Skeletal muscle tissue (tissue), 4 donors: Measurements from ENCODE around the gene PPARG. TPM values are rescaled to one million over a fixed set of nuclear protein-coding genes. Genes with fewer than 3 reads are reported as not detected.

ENCODE experiments used
- H3K27ac ChIP-seq: one replicate; pipeline ENCODE4 v1.7.0; 2013; ENCODE audit warnings: mild to moderate bottlenecking, low read depth, low read length, inconsistent platforms
- H3K27me3 ChIP-seq, 3 donors: one replicate each; pipeline ENCODE4 v1.7.0; 2013; ENCODE audit warnings: low read length in 3 of 3; ENCODE audit not compliant: control insufficient read depth in 3 of 3, insufficient read depth in 3 of 3
- H3K36me3 ChIP-seq, 3 donors: one replicate each; pipeline ENCODE4 v1.7.0; 2013; ENCODE audit warnings: low read length in 3 of 3; ENCODE audit not compliant: control insufficient read depth in 3 of 3, insufficient read depth in 3 of 3
- H3K4me1 ChIP-seq, 3 donors: one replicate each; pipeline ENCODE4 v1.7.0; 2013; ENCODE audit warnings: low read length in 3 of 3, mild to moderate bottlenecking in 3 of 3; ENCODE audit not compliant: control insufficient read depth in 3 of 3, insufficient read depth in 3 of 3
- H3K4me3 ChIP-seq, 3 donors: one replicate each; pipeline ENCODE4 v1.7.0; 2013; ENCODE audit warnings: low read length in 3 of 3
- H3K9ac ChIP-seq, 3 donors: one replicate each; pipeline ENCODE4 v1.7.0; 2013; ENCODE audit warnings: low read length in 3 of 3, mild to moderate bottlenecking in 3 of 3, moderate library complexity in 2 of 3, low read depth in 1 of 3
- H3K9me3 ChIP-seq, 3 donors: one replicate each; pipeline ENCODE4 v1.7.0; 2013; ENCODE audit warnings: low read length in 3 of 3; ENCODE audit not compliant: control insufficient read depth in 3 of 3
- total RNA-seq: library from RNA; depleted of rRNA; stranded (reverse); fragments of >200 nt; gene quantifications from one replicate; pipeline ENCODE4 v1.2.3, GENCODE V29; 2014
- donor health status: Osteomylitis.

Gene PPARG
- total RNA-seq, 1 donor from 2014 or later: 30.3 TPM

GRCh38 chr3:12367346-12367745 is 78.5 kb downstream of the PPARG start:
- Histone ChIP-seq H3K4me3 (no peak overlapping the region), H3K27me3 (peaks cover 0 to 2% (median 0%) of the 10 kb centered on the region in 3 donors), H3K36me3 (no peaks in the 10 kb centered on the region), H3K4me1 (no peaks in the 10 kb centered on the region), H3K9me3 (peaks cover 0 to 2% (median 0%) of the 10 kb centered on the region in 3 donors), H3K9ac (no peak overlapping the region), H3K27ac (no peak overlapping the region)

GRCh38 chr3:12369029-12369428 is 80.2 kb downstream of the PPARG start:
- Histone ChIP-seq H3K27me3 (peaks cover 0 to 2% (median 0%) of the 10 kb centered on the region in 3 donors), H3K4me3 (no peak overlapping the region), H3K36me3 (no peaks in the 10 kb centered on the region), H3K4me1 (no peaks in the 10 kb centered on the region), H3K27ac (no peak overlapping the region), H3K9me3 (peaks cover 0 to 2% (median 0%) of the 10 kb centered on the region in 3 donors), H3K9ac (no peak overlapping the region)

- Histone ChIP-seq H3K27me3 (peaks cover 0 to 2% (median 0%) of the 10 kb centered on the region in 3 donors), H3K4me1 (no peaks in the 10 kb centered on the region), H3K27ac (no peak overlapping the region), H3K4me3 (no peak overlapping the region), H3K9ac (no peak overlapping the region), H3K36me3 (no peaks in the 10 kb centered on the region), H3K9me3 (peaks cover 0 to 2% (median 0%) of the 10 kb centered on the region in 3 donors)
Observed at GRCh38 chr3:12369598-12369997, 80.7 kb downstream of the PPARG start.

GRCh38 chr3:12370758-12371157 is 81.9 kb downstream of the PPARG start:
- Histone ChIP-seq H3K9me3 (no peaks in the 10 kb centered on the region), H3K4me3 (no peak overlapping the region), H3K27me3 (peaks cover 0 to 2% (median 0%) of the 10 kb centered on the region in 3 donors), H3K27ac (no peak overlapping the region), H3K4me1 (no peaks in the 10 kb centered on the region), H3K36me3 (no peaks in the 10 kb centered on the region), H3K9ac (no peak overlapping the region)

GRCh38 chr3:12371525-12372140 is 82.8 kb downstream of the PPARG start:
- no peaks in the 10 kb centered on the region for H3K4me1 ChIP-seq
- no peak overlapping the region for H3K4me3 ChIP-seq
- H3K9ac ChIP-seq: no peak overlapping the region
- no peaks in the 10 kb centered on the region for H3K9me3 ChIP-seq
- no peaks in the 10 kb centered on the region for H3K36me3 ChIP-seq
- H3K27me3 ChIP-seq: peaks cover 0 to 2% (median 0%) of the 10 kb centered on the region in 3 donors
- H3K27ac ChIP-seq: no peak overlapping the region

GRCh38 chr3:12372741-12373280 is 83.9 kb downstream of the PPARG start:
- Histone ChIP-seq H3K4me1 (no peaks in the 10 kb centered on the region), H3K27me3 (peaks cover 0 to 2% (median 0%) of the 10 kb centered on the region in 3 donors), H3K4me3 (no peak overlapping the region), H3K36me3 (no peaks in the 10 kb centered on the region), H3K27ac (no peak overlapping the region), H3K9me3 (no peaks in the 10 kb centered on the region), H3K9ac (no peak overlapping the region)

GRCh38 chr3:12375572-12375971 is 86.7 kb downstream of the PPARG start:
- Histone ChIP-seq H3K9me3 (no peaks in the 10 kb centered on the region), H3K27ac (no peak overlapping the region), H3K9ac (no peak overlapping the region), H3K36me3 (no peaks in the 10 kb centered on the region), H3K4me3 (no peak overlapping the region), H3K4me1 (no peaks in the 10 kb centered on the region), H3K27me3 (peaks cover 0 to 2% (median 0%) of the 10 kb centered on the region in 3 donors)

GRCh38 chr3:12379640-12380429 is 91.0 kb downstream of the PPARG start:
- H3K36me3 ChIP-seq: no peaks in the 10 kb centered on the region
- no peaks in the 10 kb centered on the region for H3K4me1 ChIP-seq
- H3K27ac ChIP-seq: no peak overlapping the region
- H3K27me3 ChIP-seq: no peaks in the 10 kb centered on the region
- no peaks in the 10 kb centered on the region for H3K9me3 ChIP-seq
- H3K9ac ChIP-seq: no peak overlapping the region
- no peak overlapping the region for H3K4me3 ChIP-seq

- Histone ChIP-seq H3K4me1 (no peaks in the 10 kb centered on the region), H3K27ac (no peak overlapping the region)
Observed at GRCh38 chr3:12380461-12380860, 91.6 kb downstream of the PPARG start.

GRCh38 chr3:12381199-12381598 is 92.3 kb downstream of the PPARG start:
- no peaks in the 10 kb centered on the region for H3K9me3 ChIP-seq
- H3K27me3 ChIP-seq: no peaks in the 10 kb centered on the region
- H3K9ac ChIP-seq: no peak overlapping the region
- H3K36me3 ChIP-seq: no peaks in the 10 kb centered on the region
- no peaks in the 10 kb centered on the region for H3K4me1 ChIP-seq
- no peak overlapping the region for H3K27ac ChIP-seq
- no peak overlapping the region for H3K4me3 ChIP-seq

More at GRCh38 chr3:12380461-12380860, 91.6 kb downstream of the PPARG start:
- Histone ChIP-seq H3K27me3 (no peaks in the 10 kb centered on the region), H3K9ac (no peak overlapping the region), H3K4me3 (no peak overlapping the region), H3K9me3 (no peaks in the 10 kb centered on the region), H3K36me3 (no peaks in the 10 kb centered on the region)
